ENCODE data around the gene SERPINE2.

Gene SERPINE2

DNA sequence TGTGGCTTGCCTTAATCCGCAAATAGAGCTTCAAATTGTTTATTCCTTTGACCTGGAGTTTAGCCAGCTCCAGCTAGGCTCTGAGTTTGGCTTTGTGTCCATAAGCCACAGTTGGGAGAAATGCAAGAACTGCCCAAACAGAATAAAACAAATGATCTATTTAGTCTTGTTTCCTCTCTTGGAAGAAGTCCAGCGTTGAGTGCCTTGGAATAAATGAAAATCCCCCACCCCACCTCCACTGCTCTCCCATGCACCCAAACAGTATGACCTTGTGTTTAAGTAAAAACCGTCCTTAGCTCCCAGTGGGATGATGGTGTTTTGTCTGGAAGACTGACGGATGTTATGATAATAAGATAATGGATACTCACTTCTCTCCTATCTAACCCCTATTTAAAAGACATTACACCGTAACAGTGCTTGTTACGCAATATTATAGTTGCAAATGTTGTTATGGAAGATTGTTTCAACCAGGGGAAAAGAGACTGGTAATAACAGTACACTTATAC lies 3.2 kb upstream of the SERPINE2 start:
- DNase-seq: no peak

DNA sequence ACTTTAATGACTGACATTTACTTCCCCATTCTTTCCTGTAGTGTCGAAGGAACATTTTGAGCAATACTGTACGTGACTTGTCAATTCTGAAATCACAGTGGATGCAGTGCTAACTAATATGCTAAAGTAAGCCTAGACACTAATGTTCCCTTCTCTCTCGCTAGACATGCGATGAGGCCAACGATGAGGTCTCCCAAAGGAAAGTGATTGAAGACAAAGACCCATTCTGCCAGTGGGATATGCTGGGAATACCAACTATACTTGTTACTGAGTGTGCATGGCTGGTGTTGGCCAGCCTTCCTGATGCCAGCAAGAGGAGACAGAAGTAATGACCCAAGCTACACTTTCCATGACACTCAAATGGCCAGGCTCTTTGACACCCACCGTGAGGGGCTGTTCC lies 2.5 kb upstream of the SERPINE2 start:
- no peak for DNase-seq

DNA sequence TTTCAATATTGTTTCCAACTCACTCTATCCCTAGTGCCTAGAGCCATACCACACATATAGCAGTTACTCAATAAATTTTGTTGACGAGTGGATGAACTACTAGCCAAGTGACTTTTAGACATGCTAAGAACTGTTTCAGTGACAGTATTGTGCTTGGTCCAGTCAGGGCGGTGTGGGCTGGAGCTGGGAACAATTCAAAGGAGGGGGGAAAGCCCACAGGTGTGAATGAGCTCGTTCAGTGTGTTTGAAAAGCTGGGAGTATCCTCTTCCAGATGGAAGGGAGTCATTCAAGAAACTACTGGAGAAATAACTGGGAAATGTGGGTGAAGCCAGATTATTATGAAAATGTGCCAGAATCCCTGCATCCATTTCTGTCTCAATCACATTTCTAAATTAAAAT lies 1.7 kb upstream of the SERPINE2 start:
- no peak for DNase-seq

DNA sequence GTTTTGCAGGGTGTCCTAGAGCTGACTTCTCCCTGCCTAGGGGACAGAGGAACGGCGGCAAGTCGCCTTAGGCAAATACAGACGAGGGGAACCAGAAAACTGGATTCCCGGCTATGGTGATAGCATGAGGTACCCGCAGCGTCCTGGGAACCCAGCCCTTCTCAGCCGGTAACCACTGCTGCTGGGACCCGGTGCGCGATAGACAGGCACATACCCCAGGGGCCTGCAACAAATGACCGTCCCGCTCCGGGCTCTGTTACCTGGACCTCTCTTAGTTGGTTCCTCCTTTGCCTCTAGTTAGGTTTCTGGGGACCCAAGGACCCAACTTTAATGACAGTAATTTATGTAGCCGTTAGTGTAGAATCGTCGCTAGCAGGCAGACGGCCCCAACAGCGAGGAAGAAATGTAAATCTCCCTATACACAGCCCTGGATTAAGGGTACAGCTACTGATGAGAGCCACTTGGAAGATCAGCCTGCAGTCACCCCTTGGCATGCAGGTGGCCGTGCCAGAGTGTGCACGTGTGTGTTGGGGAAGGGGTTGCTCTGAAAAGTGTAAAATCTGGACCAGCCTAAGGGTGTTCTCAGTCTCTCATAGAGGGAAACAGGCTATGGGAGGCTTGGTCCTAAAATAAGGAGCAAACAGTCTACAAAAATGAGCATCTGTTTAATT lies 819 bp upstream of the SERPINE2 start:
- no peak for DNase-seq

DNA sequence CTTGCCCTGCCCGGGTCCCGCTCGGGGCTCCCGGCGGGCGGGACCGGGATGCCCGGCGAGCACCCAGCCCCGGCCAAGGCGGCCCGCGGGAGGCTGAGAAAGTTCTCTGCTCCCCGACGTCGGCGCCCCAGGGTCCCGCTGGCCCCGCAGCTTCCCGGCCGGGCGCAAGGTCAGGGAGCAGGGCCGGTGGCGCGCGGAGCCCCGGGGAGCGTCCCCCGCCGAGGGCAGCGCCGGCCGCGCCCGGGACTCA lies 331 bp downstream of the SERPINE2 start:
- DNase-seq: no peak

DNA sequence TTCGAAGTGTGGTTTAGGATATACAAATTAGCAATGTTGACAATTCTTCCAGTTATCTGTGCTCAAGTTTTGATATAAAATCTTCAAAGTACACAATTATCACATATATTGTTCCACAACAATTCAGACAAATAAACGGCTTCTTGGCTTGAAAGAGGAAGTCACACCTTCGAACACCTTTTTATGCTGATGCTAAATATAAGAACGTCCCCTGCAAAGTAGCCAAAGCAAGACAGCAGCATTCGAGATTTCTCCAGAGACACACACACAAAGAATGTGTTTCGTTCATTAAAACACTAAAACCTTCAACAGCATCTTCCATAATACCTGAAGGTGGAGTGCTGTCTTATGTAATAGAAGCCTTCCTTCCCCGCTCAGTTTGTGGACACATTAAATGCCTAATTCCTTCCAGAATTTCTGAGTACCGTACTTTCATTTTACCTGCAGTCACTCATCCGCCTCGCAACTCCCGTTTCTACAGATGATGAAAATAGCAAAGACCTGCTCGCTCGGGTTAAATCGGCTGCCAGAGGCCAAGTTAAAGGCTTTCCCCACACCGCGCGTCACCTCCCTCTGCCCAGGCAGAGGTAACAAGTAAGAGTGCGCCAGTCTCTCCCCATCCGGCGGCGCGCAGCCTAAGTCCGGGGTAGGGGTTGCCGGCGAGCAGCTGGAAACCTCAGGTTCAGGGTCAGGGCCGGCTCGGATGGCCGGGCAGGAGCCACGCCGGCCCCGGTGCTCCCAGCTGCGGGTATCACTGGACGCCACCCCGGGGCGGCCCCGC lies 847 bp downstream of the SERPINE2 start:
- peak; percentile 59 for DNase-seq

DNA sequence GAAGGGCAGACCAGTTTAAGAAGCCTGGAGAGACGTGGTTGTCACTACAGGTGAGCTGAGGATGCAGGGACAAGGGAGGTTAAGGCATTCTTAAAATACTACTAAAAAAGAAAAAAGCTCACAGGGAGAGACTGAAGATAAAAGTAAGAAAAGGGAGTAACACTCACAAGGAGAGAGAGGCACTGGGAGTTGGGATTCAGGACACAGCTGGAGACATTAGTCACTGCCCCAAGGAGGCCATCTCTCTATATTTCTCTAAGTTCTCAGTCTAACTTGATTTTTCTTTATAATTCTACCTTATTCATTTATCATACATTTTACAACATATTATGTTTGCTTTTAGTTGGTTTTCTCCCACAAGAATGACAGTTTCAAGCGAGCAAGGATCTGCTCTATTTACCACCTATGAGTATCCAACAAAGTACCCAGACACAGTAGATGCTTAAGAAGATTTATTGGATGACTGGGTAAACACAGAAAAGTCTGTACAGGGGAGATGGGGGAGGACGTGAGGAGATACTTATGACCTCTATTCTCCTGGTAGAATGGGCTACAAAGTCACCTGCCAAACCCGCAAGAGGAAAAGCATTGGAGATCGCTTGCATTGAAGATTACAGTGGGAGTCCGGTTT lies 2.2 kb downstream of the SERPINE2 start:
- no peak for DNase-seq

DNA sequence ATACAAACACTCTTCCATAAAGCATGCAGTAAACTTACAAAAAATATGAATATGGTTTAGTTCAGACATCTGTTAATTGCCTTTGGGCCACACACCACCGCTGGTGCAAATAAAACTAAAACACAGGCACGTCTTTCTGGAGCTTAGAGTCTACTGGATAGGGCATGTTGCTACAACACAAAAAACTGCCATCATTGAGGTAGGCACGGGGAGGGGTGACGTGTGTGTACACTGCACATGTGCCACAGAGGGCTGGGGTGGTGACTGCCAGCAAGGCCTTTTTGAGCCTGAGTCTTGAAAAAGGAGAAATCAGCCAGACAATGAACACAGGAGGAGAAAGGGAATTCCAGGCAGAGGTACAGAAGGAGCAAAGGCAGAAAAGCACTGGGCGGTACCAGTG lies 5.1 kb downstream of the SERPINE2 start:
- DNase-seq: no peak

DNA sequence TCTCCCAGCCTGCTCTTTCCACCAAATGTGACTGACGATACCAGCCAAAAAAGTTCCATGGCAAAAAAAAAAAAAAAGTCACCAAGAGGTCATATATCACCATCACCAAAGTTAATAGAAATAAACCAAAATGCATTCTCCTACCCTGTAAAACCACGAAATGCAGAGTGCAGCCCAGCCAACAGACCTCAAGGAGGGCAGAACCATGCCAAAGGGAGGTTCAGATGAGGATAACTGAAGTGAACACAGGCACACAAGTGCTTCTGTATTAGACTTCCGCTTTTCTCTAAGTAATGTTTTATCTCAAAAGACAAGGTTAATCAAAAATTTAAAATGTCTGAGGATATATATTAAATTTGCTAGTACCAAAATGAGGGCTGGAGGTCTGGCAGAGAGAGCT lies 5.5 kb downstream of the SERPINE2 start:
- DNase-seq: no peak

DNA sequence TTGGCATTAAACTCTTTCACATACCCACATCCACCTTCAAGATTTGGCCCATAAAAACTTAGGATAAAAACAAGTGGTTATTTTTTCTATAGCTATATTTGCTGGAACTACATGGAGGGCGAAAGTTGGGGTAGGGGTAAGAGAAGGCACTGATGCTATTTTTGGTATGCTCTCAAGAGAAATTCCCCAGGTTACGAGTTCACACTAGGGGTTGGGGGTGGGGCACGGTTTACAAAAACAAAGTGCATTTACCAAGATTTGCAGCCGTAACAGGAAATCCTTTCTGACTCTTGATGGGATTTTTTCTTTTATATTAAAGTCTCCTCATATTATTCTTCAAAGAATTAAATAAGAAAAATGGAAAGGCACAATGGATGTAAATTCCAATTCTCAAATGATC lies 6.8 kb downstream of the SERPINE2 start:
- no peak for DNase-seq

DNA sequence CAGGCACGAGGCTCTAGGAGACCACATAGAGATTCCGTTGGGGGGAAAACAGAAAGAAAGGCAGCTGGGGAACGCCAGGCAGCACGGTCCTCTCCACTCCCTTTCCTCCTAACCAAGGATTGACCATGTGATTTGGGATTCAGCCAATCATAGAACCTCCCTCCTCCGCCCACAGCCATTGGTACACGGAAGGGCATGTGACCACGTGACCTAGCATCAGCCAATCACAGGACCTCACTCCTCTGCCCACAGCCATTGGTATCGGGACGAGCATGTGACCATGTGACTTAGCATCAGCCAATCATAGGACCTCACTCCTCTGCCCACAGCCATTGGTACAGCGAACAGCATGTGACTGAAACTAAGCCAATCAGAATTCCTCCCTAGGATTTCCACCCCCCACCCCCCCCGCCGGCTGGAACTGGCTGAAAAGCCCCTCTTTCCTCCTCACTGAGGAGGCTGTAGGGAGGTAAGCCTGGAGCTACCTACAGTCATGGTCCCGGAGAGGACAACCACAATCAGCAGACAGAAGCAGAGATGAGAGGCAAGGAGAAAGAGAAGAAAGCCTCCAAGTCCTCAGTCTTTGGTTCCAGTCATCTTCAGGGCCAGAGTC lies 7.6 kb downstream of the SERPINE2 start:
- no peak for DNase-seq

DNA sequence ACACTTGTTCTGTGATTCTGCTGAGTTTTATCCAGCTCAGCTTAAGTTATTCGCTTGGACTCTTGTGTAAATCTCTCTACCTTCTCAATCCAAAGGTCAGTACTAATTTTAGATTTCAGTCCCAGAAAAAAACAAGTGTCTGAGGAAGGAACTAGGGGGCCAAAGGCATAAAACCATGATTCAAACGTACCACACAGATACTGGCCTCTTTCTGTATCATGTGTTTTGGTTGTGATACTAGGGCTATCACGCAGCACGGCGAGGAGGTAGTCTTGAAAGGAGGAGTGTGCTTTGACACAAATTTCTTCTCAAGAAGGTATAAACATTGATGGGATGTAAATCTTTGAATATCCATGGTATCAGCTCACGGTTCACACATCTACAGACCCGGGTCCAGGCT lies 8.3 kb downstream of the SERPINE2 start:
- DNase-seq: no peak

DNA sequence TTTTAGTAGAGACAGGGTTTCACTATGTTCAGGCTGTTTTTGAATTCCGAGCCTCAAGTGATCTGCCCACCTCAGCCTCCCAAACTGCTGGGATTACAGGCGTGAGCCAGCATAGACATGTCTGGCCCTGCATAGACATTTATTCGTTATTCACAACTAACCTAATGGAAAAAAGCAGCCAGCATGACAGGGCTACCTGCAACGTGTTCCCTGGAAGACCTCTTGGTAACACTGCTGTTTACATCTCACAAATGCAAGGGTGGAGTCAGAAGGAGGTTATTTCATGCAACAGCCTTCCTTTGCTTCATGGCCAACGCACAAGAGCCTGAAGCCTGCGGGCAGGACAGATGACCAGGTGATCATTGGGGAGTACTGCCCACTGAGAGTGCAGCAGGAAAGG lies 9.2 kb downstream of the SERPINE2 start:
- no peak for DNase-seq

DNA sequence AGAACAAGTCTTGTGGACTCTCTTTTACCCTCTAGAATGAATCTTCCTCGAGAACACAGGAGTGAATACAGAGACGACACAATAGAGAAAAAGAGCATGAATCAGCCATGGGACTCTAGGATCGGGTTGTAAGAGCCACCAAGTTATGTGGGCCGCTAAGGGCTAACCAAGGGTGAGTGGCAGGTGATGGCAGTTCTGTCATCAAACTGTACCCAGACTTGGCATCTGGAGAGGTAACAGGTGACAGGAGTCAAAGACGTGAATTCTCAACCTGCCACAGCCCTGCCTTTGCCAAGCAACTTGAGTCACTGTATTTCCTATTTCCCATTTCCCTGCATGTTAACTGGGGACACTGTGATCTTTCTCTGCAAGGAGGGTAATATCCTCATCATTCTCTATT lies 11.2 kb downstream of the SERPINE2 start:
- DNase-seq: no peak

DNA sequence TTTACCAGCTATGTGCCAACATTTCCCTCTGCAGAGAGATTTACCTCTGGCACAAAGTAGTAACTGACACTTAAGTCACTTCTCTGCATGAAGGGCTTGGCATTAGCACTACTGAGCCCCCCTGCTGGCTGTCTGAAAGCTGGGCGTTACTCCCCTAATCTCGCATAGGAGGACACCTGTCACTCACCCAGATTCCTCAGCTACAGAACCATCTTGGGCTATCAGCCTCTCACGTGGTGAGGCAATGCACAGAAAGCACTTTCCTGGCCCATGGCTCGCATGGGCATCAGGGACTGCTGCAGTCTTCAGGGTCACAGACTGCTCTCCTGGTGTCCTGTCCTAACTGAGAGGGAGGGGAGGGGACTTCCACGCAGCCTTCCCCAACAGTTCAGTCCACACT lies 12.0 kb downstream of the SERPINE2 start:
- DNase-seq: no peak

DNA sequence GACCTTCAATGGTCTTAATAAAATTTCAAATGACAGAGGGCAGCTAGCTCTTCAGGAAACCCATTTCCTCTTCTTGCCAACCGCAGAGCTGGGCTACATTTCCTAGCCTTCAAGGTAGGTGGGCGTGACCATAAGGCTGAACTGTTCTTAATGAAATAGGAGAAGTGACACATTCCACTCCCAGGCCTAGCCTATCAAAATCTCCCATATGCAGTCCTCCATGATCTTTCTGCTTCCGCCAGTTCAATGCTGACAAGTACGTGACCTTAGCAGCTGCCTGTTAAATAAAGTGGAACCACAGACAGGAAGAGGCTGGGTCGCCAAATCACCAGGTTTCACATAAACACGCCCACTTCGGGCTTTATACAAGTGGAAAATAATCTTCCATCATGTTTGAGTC lies 13.2 kb downstream of the SERPINE2 start:
- peak; percentile 62 for DNase-seq

DNA sequence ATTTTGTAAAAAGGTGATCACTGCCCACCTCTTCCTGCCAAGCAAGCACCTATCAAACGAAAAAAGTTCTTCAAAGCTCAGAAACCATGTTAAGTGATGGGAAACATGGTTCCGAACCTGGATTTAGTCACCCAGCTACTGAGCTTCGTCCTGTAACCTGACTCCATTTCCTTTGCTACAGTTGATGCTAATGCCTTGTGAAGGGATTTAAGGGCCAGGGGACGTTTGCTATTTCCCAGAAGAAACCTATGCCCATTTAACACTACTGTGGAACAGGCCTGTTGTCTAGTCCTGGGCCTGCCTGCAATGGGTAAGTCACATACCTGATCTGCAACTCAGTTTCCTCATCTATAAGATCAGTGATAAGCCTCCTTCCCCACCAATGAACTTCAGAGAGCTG lies 14.8 kb downstream of the SERPINE2 start:
- no peak for DNase-seq

DNA sequence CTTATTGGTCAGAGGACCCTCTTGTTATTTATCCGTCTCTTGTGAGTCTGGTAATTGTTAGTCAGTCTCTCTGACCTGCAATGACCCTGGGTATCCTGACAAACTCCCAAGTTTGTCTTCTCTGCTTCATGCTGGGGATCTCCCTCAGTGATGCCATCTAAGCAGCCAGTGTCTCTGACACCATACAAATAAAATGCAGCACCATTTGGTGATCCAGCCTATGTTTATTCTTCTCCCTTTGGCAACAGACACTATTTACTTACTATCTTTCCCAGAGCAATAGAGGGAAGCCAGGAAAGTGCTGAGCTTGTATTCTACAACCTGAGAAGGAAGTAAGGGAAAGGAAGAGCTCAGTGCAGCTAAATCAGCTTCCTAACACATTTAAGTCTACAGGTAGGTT lies 15.9 kb downstream of the SERPINE2 start:
- DNase-seq: no peak

DNA sequence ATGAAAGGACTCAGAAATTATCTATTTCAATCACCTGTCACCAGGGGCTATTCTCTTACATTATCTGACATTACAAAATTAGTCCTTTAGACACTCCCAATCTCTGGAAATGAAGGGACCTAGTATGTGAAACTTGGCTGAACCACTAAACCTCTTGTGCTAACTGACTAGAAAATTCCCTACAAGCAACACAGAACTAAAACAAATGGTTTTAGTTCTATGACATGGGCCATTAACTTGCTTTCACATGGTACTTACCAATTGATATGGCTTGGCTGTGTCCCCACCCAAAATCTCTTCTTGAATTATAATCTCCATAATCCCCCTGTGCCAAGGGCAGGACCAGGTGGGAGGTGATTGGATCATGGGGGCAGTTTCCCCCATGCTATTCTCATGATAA lies 16.6 kb downstream of the SERPINE2 start:
- DNase-seq: no peak

DNA sequence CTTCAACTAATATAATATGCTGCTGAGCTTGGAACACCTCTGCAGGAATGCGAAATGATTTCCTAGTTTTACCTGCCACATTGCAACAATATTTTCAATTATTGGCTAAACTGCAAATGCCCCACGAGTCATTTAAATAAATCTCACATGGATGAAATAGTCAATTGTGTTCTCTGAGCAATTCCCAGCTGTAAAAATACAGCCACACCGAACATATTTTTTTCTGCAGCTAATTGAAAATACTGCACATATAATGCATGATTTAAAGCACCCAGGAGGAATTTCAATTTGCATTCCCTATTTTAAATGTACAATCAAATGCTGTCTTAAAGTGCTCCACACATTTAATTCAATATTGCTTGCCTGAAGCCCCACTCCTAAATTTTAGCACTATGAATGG lies 18.6 kb downstream of the SERPINE2 start:
- no peak for DNase-seq

DNA sequence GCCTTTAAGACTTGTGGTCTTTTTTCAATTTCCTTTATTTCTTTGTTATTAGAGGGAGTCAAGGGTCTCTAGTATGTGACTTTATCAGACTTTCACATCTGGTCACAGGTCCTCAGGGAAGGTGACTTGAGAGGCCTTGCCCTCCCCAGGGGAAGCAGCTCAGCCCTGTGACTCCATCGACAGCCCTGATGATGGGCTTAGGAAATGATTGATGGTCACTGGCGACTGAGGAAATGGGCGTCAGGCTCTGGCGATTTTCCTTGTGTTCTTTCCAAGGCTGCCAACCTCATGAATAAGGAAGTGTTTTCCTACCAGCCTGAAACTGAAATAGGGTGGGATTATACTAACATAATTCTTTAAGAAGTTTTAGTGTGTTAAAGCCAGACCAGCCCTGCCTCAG lies 21.1 kb downstream of the SERPINE2 start:
- no peak for DNase-seq

DNA sequence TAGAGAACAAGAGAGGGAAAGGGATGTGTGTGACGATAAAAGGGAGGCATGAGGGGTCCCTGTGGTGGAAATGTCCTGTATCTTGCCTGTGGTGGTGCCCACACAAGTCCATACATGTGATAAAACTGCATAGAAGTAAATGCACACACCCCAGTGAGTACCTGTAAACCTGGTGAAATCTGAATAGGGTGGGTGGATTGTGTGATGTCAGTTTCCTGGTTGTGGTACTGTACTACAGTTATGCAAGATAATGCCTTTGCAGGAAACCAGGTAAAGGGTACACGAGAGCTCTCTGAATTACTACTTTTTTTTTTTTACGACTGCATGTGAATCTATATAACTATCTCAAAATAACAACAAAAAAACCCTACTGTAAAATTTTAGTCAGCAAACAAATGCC lies 22.1 kb downstream of the SERPINE2 start:
- no peak for DNase-seq

DNA sequence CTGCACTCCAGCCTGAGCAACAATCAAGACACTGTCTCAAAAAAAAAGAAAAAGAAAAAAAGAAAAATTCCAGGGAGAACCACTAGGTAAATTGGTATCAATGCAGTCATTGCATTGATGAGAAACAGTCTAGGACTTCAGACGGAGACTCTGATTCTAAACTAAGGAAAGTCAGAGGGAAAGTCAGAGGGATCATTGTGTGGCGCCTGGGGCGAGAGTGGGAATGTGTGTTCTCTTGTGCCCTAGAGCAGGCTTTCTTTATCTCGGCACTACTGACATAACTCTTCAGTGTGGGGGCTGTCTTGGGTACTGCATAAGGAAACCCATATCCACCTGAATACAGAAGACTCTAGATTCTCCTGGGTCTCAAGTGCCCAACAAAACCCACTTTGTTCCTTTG lies 24.8 kb downstream of the SERPINE2 start:
- no peak for DNase-seq

DNA sequence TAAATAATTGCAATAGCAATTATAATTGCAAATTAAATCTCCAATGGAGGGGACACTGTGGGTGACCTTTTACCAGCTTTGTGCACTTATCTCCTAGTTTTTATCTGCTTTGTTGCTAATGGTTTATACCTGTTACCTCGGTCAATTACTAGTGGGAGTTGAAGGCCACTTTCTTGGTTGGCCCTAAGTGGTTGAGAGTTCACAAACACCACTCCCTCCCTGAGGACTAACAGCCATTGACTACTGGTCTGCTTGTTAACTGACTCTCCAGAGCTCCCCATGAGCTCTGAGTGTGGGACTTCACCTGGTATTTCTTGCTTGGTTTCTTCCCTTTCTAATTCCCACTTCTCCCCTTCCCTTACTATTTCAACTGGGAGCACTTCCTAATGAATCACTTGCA lies 27.2 kb downstream of the SERPINE2 start:
- DNase-seq: no peak

Measured in activated CD8-positive, alpha-beta memory T cell treated with anti-CD3 and anti-CD28 coated beads, Interleukin-2, amount 50 U/mL, for 4 hours (primary cell).